GM19193 (cell line): ENCODE measurements around the gene SH3TC2.

Experiments used
- POLR2A ChIP-seq: IDR thresholded peaks from 4 replicates; pipeline ENCODE4 v1.6.1; 2011; ENCODE audit not compliant: insufficient read depth, insufficient read length; ENCODE audit errors: extremely low read depth

The SH3TC2 gene

GRCh38 chr5:149043641-149044040 lies 19.2 kb downstream of the SH3TC2 start:
- no peak for TF ChIP-seq POLR2A

- TF ChIP-seq POLR2A: no peak
Measured at GRCh38 chr5:149042865-149043264, 20.0 kb downstream of the SH3TC2 start.

GRCh38 chr5:149041242-149041641 lies 21.6 kb downstream of the SH3TC2 start:
- no peak for TF ChIP-seq POLR2A

- no peak for TF ChIP-seq POLR2A
Measured at GRCh38 chr5:149040421-149040820, 22.4 kb downstream of the SH3TC2 start.

- TF ChIP-seq POLR2A: no peak
Measured at GRCh38 chr5:149039506-149039905, 23.4 kb downstream of the SH3TC2 start.

- TF ChIP-seq POLR2A: no peak
Measured at GRCh38 chr5:149038336-149039080, 24.4 kb downstream of the SH3TC2 start.

- no peak for TF ChIP-seq POLR2A
Measured at GRCh38 chr5:149037817-149038216, 25.0 kb downstream of the SH3TC2 start.

GRCh38 chr5:149036970-149037369 lies 25.9 kb downstream of the SH3TC2 start:
- no peak for TF ChIP-seq POLR2A

GRCh38 chr5:149036168-149036567 lies 26.7 kb downstream of the SH3TC2 start:
- no peak for TF ChIP-seq POLR2A

- TF ChIP-seq POLR2A: no peak
Measured at GRCh38 chr5:149035372-149035790, 27.5 kb downstream of the SH3TC2 start.

GRCh38 chr5:149030838-149031397 lies 31.9 kb downstream of the SH3TC2 start:
- TF ChIP-seq POLR2A: no peak

- no peak for TF ChIP-seq POLR2A
Measured at GRCh38 chr5:149030392-149030791, 32.5 kb downstream of the SH3TC2 start.

GRCh38 chr5:149028984-149029383 lies 33.9 kb downstream of the SH3TC2 start:
- TF ChIP-seq POLR2A: no peak

- TF ChIP-seq POLR2A: no peak
Measured at GRCh38 chr5:149028161-149028560, 34.7 kb downstream of the SH3TC2 start.

- no peak for TF ChIP-seq POLR2A
Measured at GRCh38 chr5:149027636-149028035, 35.2 kb downstream of the SH3TC2 start.

GRCh38 chr5:149024943-149025342 lies 37.9 kb downstream of the SH3TC2 start:
- no peak for TF ChIP-seq POLR2A
